Measurements from ENCODE around the gene HOXA13.

The HOXA13 gene

DNA sequence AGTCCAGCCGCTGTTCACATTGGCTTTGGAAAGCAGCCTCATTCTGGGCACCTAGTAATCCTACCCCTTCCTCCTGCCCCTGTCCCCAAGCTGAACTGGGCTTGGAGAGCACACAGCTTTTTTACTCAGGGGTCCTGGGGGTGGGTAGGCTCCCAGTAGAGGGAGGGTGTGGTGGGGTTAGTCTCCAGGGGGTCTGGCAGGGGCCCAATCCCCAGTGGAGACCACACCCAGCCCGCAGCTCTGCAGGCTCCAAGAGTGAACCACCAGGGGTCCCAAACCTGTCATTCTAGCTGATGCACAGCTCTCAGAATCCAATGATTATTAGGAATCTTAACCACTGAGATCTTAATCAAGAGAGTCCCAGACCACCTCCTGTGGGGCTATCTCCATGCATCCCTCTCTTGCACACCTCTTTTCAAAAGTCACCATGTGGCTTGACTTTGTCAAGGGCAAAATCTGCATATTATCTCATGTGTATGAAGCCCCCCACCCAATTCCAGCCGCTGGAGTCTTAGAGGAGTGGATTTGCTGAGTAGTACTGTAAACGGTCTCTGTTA, 17.5 kb downstream of the HOXA13 start:
- peak; percentile 6 for DNase-seq (ENCODE audit: low read depth, low spot score)

DNA sequence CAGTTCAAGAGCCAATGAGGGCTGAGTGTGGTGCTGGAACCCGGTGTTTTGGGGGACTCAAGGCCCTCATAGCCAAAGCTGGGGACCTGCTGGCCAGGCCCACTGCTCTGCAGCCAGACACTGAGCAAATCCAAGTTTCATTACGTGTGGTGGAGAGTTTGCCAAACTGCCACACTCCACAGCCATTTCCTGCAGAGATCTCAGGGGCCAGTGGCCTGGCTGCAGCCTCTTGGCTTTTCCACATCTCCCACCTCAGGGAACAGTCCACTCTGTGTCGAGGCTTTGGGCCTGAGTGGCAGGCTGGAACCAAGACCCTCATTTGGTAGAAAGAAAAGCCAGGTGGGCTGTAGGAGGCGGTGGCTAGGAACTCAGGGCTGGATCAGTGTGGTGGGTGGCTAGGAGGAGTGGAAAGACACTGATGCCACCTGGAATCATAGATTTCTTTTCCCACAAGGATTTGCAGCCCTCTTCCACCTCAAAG, 18.1 kb downstream of the HOXA13 start:
- no peak for DNase-seq (ENCODE audit: low read depth, low spot score)

DNA sequence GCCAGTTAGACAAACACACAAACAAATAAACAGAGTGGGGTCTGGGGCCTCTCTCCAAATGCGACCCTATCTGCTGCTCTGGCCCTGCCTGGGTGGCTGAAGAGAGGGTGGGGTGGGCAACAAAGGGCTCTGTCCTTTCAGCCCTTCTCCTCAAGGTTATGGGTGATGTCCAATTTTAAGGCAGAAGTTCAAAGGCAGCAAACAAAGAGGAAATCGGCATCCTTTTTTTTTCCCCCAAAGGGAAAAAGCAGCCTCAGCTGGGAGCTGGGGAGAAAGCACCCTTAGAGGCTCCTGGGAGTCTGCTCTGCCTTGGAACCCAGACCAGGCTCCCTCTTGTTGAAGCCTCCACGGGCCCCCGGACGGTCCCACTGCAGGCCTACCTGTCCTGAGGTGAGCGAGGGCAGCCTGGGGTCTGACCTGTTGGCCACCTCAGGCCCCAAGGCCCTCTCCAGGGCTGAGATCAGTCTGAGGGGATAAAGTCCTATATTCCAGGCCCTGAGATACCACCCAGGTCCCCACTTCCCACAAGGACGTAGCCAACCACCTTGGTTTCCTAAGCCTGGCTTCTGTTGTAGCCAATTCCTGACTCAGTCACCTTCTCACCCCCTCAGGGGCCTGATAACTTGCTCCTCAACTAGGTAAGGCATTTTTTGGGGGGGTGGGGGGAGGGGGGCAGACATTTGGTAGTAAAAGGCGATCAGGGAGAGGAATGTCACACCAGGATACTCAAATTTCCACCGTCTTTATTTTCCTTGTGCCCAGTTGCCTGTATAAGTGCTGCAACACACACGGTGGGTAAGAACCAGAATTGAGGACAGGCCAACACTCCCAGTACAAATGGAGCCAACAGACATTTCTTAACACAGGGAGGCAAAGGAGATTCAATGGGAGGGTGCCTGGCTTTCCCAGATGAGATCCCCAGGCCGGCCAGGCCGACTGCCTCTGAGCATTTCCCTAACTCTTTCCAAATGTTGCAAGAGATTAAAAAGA, 19.2 kb downstream of the HOXA13 start:
- DNase-seq (ENCODE audit: low read depth, low spot score) = no peak

DNA sequence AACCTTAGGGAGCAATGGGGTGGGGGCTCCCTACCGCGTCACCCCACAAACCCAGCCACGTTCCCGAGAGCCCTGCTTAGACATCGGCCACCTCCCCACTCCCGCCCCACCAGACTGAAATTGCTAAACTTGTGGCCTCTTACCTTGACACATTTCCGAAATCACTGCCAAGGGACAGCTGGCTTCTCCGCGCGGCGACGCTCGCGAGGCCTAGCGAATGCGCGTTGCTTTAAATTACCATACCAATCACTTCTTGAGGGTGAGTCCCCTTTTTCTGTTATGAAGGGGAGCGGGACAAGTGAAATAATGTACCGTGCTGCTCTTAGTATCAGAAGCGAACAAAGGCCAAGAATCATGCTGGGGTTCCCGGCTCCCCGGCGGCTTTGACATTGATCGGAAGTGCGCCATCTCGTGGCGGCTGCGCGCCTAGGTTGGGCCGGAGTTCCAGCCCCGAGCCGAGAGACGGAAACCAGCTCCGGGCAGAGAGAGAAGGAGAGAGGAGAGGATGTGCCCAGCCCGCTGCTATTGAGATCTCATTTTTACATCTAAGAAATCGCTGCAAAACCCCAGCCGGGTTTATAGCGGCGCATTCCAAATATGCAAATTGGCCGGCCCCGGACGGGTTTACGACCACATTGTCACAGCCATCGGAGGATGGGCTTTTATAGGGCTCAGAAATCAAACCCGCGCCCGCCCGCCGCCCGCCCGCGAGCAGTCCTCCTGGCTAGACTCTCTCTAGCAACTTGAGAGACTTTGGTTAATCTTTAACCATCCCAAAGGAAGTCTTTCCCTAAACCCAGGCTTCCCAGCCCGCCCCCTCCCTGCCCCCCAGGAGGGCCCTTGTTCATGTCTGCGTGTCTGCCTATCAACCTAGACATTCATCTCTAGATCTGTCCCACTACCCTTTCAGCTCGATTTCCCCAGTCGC, 20.1 kb downstream of the HOXA13 start:
- peak; percentile 88 for DNase-seq (ENCODE audit: low read depth, low spot score)

DNA sequence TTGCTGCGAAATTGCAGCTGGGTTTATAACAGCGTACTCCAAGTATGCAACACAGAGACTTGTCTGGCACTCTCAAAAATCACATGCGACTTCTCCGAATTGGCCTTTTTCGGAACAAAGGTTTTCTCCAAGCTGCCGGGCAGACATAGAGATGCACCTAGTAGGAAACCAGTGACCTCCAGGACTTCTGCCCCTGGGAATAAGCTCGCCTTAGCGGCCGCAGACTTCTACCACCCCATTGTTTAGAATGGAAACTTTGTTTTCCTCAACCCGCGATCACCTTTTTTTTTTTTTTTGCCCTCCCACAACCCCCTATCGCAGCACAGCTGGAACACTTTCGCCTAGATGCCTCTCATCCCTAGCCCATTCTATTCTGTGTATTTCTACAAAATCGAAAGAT, 20.9 kb downstream of the HOXA13 start:
- DNase-seq (ENCODE audit: low read depth, low spot score) = no peak

DNA sequence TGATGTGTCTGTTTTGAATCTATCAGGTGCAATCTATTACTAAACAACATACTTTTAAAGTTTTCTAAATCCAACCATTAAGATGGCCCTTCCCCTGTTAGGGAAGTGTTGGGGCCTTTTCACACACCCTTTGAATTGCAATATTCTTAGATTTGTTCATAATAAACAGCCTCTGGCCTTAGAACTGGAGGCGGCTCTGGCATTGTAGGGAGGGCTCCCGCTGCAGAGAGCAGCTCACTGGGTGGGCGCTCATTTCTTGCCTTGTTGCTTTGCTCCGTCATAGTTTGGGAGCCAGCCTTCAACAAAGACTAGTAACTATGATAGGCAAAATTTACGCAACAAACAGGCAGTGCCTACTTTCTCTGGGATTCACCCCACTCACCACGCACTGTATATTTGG, 21.5 kb downstream of the HOXA13 start:
- DNase-seq (ENCODE audit: low read depth, low spot score) = no peak

DNA sequence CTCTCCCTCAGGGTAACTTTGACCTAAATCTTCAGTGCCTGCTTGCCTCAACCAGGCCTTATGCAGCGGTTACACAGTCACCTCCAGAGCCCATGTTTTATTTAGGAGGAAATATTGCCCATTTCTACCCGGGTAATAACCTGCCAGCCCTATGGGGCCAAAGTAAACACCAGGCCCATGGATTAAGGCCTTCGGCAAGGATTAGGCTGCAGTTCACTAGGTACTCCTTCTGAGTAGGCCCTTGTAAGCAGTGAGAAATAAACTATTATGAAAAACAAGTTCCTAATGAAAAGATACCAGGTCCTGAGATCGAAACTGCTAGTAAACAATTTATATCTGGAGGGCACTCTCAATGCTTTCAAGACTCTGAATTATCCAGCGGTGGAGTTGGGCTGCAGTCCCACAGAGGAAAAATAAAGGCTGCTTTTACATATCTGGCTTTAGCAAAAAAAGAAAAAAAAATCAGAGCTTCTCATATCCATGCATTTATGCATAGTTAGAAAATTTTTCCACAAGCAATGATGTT, 22.0 kb downstream of the HOXA13 start:
- no peak for DNase-seq (ENCODE audit: low read depth, low spot score)

DNA sequence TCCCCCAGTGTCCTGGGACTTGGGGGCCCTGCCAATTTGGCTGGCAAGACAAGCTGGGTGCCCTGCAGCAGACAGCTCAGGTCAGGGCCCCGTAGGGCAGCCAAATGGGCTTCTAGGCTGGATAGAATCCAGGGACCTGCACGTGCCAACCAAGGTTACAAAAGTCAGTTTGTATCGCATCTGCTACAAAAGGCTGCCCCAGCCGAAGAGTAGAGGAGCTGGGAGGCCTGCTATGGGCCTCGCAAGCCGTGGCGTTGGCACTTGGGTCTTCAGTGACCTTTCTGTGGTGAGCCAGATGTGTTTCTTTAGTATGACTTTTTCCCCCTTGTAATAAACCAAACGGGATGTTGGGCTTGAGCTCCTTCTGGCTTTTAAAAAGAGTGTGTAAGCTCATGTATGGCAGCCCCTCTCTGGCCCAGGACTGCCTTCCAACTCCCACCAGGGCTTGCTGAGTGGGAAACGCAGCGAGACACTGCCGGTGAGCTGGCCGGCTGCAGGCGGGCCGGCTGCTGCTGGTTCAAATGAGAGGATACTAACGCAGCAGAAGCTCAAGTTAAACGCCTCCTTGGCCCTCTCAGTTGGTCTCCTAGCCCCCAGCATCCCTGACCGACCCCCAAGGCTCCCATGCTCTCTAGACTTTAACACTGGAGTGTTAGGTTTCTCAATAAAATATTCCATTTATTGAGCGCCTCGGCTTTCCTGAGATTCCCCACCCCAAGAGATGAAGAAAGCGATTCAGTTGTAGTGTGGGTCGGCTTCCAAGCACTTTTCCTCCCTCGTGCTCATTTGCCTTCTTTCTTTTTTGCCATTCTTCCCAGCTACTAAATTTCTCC, 22.7 kb downstream of the HOXA13 start:
- no peak for DNase-seq (ENCODE audit: low read depth, low spot score)

DNA sequence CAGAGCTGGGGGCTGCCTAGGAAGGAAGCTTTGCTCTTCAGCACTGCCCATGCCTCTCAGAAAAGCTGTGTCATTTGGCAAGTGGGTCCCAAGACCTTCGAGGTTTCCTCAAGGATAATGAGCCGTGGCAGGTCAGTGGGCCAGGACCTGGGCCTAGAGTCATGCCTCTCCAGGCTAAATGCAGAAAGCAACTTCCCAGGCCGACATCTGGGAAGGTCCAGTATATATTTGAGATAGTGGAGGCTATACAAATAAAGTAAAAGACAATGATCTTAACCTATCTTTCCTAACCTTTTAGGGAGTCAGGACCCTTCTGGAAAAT, 23.4 kb downstream of the HOXA13 start:
- DNase-seq (ENCODE audit: low read depth, low spot score) = no peak

DNA sequence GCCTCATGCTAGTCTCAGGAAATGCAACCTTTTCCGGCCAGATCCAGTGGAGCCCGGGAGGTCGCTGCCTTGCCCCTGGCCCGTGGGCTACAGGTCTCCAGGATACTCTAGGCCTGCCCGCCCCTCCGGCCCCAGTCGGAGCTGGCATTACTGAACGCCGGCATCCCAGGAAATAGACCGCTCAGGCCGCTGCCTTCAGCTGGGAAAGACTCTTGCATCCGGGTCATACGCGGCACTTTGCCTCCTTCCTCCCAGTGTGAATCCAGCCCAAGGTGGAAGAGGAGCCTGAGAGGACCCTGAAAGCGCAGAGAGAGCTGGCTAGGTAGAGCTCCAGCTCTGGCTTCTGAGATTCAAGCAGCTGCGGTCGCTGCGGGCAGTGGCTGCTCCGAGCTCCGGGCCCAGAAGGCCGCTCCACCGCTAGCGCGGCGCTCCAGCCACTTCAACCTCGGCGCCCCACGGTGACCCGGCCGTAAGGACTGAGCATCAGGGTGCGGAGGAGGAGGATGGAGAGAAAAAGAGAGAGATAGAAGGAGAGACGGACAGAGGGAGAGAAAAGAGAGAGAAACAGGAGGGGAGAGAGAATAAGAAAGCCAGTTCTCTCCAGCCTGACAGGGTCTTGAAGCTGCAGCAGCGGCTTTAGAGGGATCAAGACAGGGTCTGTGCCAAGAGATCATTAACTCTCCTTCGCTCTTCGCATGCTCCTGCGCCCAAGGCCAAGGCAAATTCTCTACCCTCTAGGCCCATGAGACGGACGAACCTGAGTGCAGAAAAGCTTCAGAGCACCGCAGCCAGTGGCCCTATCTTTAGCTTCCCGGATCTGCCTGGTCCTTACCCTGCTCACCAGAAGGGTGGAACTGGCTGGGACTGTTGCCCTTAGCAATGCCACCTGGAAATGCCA, 24.0 kb downstream of the HOXA13 start:
- DNase-seq (ENCODE audit: low read depth, low spot score) = peak; percentile 66

DNA sequence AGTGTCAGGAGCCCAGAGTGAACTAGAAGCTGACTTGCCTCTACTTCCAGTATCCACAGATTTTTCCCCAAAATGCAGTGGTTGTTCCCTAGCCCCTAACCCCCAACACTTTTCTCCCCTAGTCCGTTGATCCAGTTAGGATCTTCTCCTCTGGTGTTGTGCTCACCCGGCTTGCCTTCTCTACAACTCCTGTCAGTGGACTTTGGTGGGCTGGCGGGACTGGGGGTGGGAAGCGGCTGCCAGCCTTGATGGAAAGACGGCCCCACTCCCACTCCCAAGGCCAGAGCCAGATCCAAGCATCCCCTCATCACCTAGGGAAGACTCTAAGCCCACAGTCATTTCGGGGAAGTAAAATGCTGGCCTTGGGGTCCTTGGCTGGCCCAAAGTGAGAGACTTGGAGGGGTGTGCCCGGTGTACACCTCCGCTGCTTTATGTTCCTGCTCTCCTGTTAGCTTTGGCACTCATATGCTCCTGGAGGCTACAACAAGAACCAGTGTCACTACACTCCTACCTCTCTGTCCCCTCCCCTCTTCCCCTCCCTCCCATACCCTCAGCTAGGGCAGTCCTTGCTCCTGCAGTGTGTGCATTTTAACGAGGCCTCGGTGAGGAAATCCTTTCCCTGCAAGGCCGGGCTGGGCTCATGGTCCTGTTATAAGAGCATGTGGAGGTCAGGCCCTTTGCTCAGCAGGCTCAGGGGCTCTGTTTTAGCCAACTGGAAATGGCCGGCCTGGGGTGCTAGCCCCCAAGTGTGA, 24.8 kb downstream of the HOXA13 start:
- peak; percentile 27 for DNase-seq (ENCODE audit: low read depth, low spot score)

DNA sequence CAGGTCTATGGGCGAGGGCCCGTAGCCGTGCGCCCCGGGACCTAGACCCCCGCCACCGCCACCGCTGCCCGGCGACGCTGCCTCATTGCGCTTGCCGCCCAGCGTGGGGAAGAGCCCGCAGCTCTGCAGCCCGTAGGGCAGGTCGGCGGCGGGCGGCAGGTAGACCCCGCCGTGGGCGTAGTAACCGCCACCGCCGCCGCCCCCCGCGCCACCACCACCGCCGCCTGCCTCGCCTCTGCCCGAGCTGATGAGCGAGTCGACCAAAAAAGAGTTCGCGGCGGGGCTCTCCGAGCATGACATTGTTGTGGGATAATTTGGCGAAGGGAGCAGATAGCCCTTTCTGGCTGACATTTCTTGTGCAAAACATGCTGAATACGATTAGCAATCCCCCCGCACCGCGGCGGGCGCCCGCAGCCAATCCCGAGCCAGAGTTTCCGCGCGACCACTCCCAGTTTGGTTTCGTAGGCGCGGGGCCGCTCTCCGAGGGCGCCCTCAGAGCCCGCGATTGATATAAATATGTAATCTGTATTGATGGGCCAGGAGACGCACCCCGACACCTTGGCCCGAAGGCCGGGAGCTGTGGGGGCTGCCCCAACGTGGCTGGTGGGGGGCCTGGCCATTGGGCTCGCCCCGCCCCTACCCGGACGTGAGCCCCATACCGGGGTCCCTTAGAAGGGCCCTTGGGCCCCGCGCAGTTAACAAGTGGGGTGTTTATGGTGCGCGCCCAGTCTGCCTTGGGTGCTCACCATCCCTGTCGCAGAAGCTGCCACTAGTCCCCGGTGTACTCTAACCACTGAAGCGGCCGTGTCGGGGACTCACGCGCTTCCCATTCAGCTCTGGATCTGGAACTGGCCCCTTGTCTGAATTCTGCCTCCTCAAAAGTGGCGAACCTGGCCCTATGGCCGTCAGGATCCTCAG, 25.7 kb downstream of the HOXA13 start, which contains the start of gene HOXA10:
TSS of gene HOXA10 (minus strand) at position 365 of the 918 bp plus-strand sequence. CDS start at position 351, 14 bp downstream.
- peak; percentile 42 for DNase-seq (ENCODE audit: low read depth, low spot score)

DNA sequence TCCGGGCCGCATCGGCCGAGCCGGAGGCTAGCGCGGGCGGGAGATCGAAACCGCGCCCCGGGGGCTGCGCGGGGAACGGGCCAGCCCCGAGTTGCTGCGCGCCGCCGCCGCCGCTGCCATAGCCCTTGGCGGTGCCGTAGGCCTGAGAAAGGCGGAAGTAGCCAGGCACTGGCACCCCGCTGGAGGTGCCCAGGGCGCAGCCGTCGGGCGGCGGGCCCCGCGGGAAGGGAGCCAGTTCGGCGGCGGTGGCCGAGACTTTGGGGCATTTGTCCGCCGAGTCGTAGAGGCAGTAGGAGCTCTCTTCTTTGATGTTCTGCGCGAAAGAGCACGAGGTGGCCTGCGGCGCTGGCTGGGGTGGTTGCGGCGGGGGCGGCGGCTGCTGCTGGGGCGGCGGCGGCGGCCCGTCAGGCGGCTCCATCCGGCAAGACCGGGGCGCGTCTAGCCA, 26.4 kb downstream of the HOXA13 start:
- peak; percentile 44 for DNase-seq (ENCODE audit: low read depth, low spot score)

DNA sequence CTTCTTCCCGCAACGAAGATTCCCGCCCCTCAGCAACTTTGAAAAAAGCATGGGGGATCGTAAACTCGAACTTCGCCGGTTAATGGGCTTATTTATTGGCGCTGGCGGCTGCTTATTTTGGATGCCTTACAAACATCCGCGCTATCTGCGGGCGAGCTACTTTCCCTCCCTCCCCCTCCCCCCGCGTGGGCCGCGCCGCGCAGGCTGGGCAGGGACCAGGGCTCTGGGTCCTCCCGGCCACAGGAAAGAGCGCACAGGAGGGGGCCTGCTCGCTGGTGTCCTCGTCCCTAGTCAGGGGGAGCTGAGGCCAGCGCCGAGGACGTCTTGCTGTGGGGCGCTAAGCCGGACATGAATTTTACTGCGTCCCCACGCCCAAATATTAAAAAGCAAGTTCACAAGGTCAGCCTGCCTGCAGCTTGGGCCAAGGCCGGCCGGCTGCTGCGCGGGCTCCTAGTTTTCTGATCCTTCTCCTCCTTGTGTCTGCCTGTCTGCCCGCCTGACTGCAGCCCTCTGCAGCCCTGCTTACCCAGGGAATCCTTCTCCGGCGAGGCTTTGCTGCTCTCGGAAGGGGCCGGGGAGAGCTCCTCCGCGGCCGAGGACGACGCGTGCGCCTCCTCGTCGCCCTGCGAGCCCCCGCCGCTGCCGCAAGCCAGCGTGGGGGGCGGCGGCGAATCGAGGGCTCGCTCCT, 26.9 kb downstream of the HOXA13 start:
- peak; percentile 70 for DNase-seq (ENCODE audit: low read depth, low spot score)

DNA sequence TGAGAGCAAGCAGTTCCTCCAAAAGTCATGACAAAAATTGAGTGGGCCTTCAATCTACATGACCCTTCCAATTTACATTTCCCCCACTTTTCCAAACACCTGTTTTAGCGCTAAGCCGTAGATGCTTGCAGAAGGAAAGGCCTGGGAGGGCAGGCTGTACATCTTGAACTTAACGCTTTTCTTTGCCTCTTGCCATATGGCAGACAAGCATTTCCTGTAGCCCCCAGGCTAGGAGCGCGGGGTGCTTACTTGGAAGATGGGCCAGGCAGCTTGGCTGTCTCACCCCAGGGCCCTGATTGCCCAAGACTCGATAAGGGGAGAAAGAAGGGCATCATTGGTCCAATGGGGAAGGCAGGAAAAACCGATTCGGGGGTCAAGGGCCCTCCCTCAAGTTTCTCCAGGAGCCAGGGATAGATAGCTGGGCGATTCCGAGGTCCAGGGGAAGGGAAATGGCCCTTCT, 27.5 kb downstream of the HOXA13 start:
- DNase-seq (ENCODE audit: low read depth, low spot score) = no peak

DNA sequence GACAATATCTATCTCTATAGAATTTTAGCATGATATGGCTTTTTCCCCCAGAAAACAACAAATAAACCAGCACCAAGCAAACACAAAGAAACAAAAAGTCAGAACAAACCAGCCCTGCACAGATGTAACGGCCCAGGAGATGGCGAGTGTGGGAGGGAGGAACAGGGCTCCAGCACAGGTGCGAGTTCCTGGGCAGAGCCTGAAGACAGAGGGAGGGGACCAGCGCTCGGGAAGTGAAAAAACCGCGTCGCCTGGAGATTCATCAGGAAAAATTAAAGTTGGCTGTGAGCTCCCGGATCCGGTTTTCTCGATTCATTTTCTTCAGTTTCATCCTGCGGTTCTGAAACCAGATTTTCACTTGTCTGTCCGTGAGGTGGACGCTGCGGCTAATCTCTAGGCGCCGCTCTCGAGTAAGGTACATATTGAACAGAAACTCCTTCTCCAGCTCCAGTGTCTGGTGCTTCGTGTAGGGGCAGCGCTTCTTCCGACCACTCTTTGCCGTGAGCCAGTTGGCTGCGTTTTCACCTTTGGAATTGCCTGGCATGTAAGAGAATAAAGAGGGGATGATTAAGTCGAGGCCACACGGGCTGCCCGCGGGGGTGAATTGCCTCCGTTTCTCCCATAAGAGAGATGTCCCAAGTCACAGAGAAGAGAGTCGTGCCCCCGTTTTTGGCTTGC, 28.1 kb downstream of the HOXA13 start:
- DNase-seq (ENCODE audit: low read depth, low spot score) = peak; percentile 70

DNA sequence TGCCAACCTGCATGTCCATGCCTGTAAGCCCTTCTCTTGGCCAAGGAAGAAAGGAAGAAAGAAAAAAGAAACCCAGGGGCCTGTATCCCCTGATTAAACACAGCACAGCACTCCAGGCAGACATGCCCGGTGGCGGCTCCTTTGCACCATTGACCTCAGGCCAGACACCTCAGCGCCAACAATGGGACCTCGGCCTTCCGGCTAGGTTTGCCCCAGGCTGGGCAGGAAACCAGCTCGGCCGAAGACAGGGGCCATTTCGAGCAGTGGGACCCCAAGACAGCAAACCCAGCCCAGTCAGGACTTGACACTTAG, 28.6 kb downstream of the HOXA13 start:
- DNase-seq (ENCODE audit: low read depth, low spot score) = peak; percentile 77

Measured in ELF-1 (cell line).